K562 (cell line): ENCODE measurements around the gene PLXNB3. TPM values are rescaled to one million over a fixed set of nuclear protein-coding genes. Genes with fewer than 3 reads are reported as not detected.

Experiments used
- ATAC-seq: fragments of 200-7000 bp; cut with Tn5 transposase; 3 replicates; pipeline ENCODE4 v1.9.1; 2020; ENCODE audit warnings: moderate library complexity
- BruUV-seq: library from RNA; stranded (reverse); fragments of 400-500 nt; replicated peaks from 2 replicates; lab custom pipeline; 2021; lab: Mats Ljungman, UMichigan
- CTCF ChIA-PET: fragments of 300-600 bp; formaldehyde crosslinking; extraction: SDS; loops from one replicate; lab custom pipeline; 2021; ENCODE audit warnings: low intra/inter-chr PET ratio; lab: Yijun Ruan, JAX
- POLR2A ChIA-PET: fragments of 300-600, 350-650 bp; sonication (Branson Sonifier 250); formaldehyde crosslinking; extraction: SDS; loops from one replicate; lab custom pipeline; 2021; ENCODE audit warnings: antibody characterized with exemption, inconsistent platforms; lab: Yijun Ruan, JAX
- DNase-seq, 4 experiments: peaks; one replicate each; pipeline versions ENCODE4 v3.0.0 to v3.0.0-alpha.2; 2011 to 2018; ENCODE audit warnings: low spot score in 3 of 4, mixed read lengths in 3 of 4; ENCODE audit errors: extremely low read depth in 1 of 4
- FAIRE-seq: peaks from 2 replicates; lab custom pipeline; 2011; peaks lifted over from hg19 to GRCh38; lab: Jason Lieb, UNC
- H2AFZ ChIP-seq: 2 replicates; pipeline ENCODE4 v1.6.0; 2011; ENCODE audit warnings: low read depth, low read length, control low read depth, inconsistent platforms
- H3K27ac ChIP-seq: fragments of 200-600 bp; 3 replicates; pipeline ENCODE4 v1.8.0; 2011; ENCODE audit warnings: low read depth, mild to moderate bottlenecking, control low read depth, inconsistent platforms, low read length, moderate library complexity, mixed read lengths; ENCODE audit errors: extremely low read depth
- H3K27me3 ChIP-seq, 2 experiments: fragments of 300-600 bp in 1 of 2; 2 replicates in 1 of 2; 3 replicates in 1 of 2; pipeline versions ENCODE4 v1.6.0 to v1.8.0; 2011; ENCODE audit warnings: inconsistent platforms in 2 of 2, low read length in 2 of 2, mild to moderate bottlenecking in 1 of 2, mixed read lengths in 1 of 2, moderate library complexity in 1 of 2; ENCODE audit not compliant: control insufficient read depth in 2 of 2, insufficient read depth in 2 of 2
- H3K36me3 ChIP-seq: fragments of 300-600 bp; 3 replicates; pipeline ENCODE4 v1.8.0; 2011; ENCODE audit warnings: mild to moderate bottlenecking, low read length, inconsistent platforms; ENCODE audit not compliant: control insufficient read depth, insufficient read depth
- H3K4me1 ChIP-seq, 2 experiments: fragments of 200-600 bp in 1 of 2; replicated peaks in 1 of 2; 2 replicates in 1 of 2; 3 replicates in 1 of 2; pipeline versions ENCODE4 v1.5.1 to v1.8.0; 2011; ENCODE audit warnings: inconsistent platforms in 2 of 2, low read length in 2 of 2, mild to moderate bottlenecking in 1 of 2, mixed read lengths in 1 of 2, moderate library complexity in 1 of 2; ENCODE audit not compliant: control insufficient read depth in 2 of 2, insufficient read depth in 2 of 2
- H3K4me2 ChIP-seq: 2 replicates; pipeline ENCODE4 v1.6.1; 2011; ENCODE audit warnings: low read length, control low read depth, inconsistent platforms, mixed read lengths; ENCODE audit not compliant: insufficient read depth
- H3K4me3 ChIP-seq: fragments of 200-600 bp; sonication (generic), shearing (Covaris generic); 2 replicates; pipeline ENCODE4 v1.5.1; 2016; ENCODE audit warnings: control low read depth, inconsistent platforms
- H3K79me2 ChIP-seq: fragments of 200-600 bp; 3 replicates; pipeline ENCODE4 v1.8.0; 2011; ENCODE audit warnings: low read length, inconsistent platforms; ENCODE audit not compliant: control insufficient read depth, insufficient read depth
- H3K9ac ChIP-seq, 2 experiments: 2 replicates each; pipeline versions ENCODE4 v1.6.0 to v1.6.1; 2011; ENCODE audit warnings: low read depth in 2 of 2, low read length in 2 of 2, control low read depth in 1 of 2, inconsistent platforms in 1 of 2, mild to moderate bottlenecking in 1 of 2, mixed read lengths in 1 of 2; ENCODE audit not compliant: insufficient read depth in 1 of 2
- H3K9me1 ChIP-seq: one replicate; pipeline ENCODE4 v1.6.0; 2011; ENCODE audit warnings: inconsistent platforms, mild to moderate bottlenecking, low read length, moderate library complexity; ENCODE audit not compliant: control insufficient read depth, insufficient read depth
- H3K9me3 ChIP-seq: replicated peaks from 2 replicates; pipeline ENCODE4 v1.5.1; 2011; ENCODE audit warnings: low read depth, low read length, inconsistent platforms; ENCODE audit not compliant: control insufficient read depth, insufficient read depth
- H4K20me1 ChIP-seq: replicated peaks from 2 replicates; pipeline ENCODE4 v1.6.1; 2011; ENCODE audit warnings: low read length, inconsistent platforms, mixed read lengths; ENCODE audit not compliant: control insufficient read depth, insufficient read depth
- CAMTA2 ChIP-seq: fragments of 250-450 bp; sonication (Bioruptor Pico); conservative IDR thresholded peaks from 2 replicates; pipeline ENCODE4 v1.5.1; 2022
- GABPB2 ChIP-seq: fragments of 250-450 bp; sonication (Bioruptor Pico); conservative IDR thresholded peaks from 2 replicates; pipeline ENCODE4 v1.5.1; 2021; ENCODE audit warnings: mild to moderate bottlenecking
- KAT8 ChIP-seq: fragments of 450-650 bp; IDR thresholded peaks from 2 replicates; pipeline ENCODE4 v1.6.1; 2016; ENCODE audit warnings: low read depth, mild to moderate bottlenecking
- TCFL5 ChIP-seq: fragments of 250-450 bp; sonication (Bioruptor Pico); conservative IDR thresholded peaks from 2 replicates; pipeline ENCODE4 v1.6.1; 2021; ENCODE audit warnings: mild to moderate bottlenecking, moderate library complexity, matching md5 sums
- WGBS: fragments of 100-300 bp; shearing (Covaris generic); methylation state at CpG from one replicate; pipeline ENCODE4 v1.1.6; 2016; ENCODE audit warnings: low coverage, mixed read lengths; ENCODE audit not compliant: insufficient coverage; ENCODE audit errors: missing lambda C conversion rate; 5-methylcytosine and 5-hydroxymethylcytosine counted together
- in situ Hi-C: fragments of 300-500 bp; cut with MboI; formaldehyde crosslinking; loops from 4 replicates; pipeline ENCODE4 v1.15.0; 2018; ENCODE audit warnings: inconsistent platforms, mixed read lengths
- intact Hi-C: fragments of 100-400 bp; cut with micrococcal nuclease; formaldehyde crosslinking; loops from 2 replicates; pipeline ENCODE4 v1.14.2; 2022
- polyA plus RNA-seq, 8 experiments: library from polyadenylated mRNA; depleted of rRNA in 4 of 8; stranded (reverse) in 5 of 8; unstranded in 3 of 8; fragments of >200 nt; fragmentation: Nextera tagmentation in 2 of 8; fragmentation: Illumina TruSeq in 1 of 8; extraction: Ambion mirVana in 2 of 8; extraction: Trizol in 1 of 8; gene quantifications; 2 replicates each; pipeline versions ENCODE4 v1.2.1 to v1.2.3, GENCODE V29; 2011 to 2014; ENCODE audit warnings: inconsistent platforms in 1 of 8, missing spikeins in 1 of 8
- total RNA-seq, 7 experiments: library from RNA; depleted of rRNA in 6 of 7; stranded (reverse); fragments of >200 nt in 6 of 7; fragmentation: Illumina TruSeq in 2 of 7; extraction: Trizol in 2 of 7; gene quantifications; 2 replicates each; pipeline versions ENCODE4 v1.2.1 to v1.2.3, GENCODE V29; 2011 to 2021; ENCODE audit warnings: low replicate concordance in 1 of 7
- TF ChIP-seq, protein P1 (sequence below), 2 experiments: fragments of 450-650 bp; formaldehyde crosslinking in 1 of 2; IDR thresholded peaks; 2 replicates each; pipeline versions ENCODE4 v1.4.0 to v1.6.1; 2014 to 2020; ENCODE audit warnings: mild to moderate bottlenecking in 2 of 2, borderline replicate concordance in 1 of 2, low read depth in 1 of 2
- TF ChIP-seq, protein P2 (sequence below): fragments of 200-800 bp; sonication (Bioruptor generic); IDR thresholded peaks from 2 replicates; pipeline ENCODE4 v1.6.1; 2016; ENCODE audit warnings: missing genetic modification characterization, missing compliant biosample characterization
- TF ChIP-seq, protein P3 (sequence below): fragments of 250-450 bp; sonication (Bioruptor Pico); IDR thresholded peaks from 2 replicates; pipeline ENCODE4 v1.8.0; 2022; ENCODE audit warnings: inconsistent platforms

The PLXNB3 gene
- total and polyA plus RNA-seq, 9 of the 15 experiments (the other 6 are each of a cell fraction or from before 2014, with no cell fraction given) = 0.22 to 2.0 (median 1.4) TPM; not detected in 2

DNA sequence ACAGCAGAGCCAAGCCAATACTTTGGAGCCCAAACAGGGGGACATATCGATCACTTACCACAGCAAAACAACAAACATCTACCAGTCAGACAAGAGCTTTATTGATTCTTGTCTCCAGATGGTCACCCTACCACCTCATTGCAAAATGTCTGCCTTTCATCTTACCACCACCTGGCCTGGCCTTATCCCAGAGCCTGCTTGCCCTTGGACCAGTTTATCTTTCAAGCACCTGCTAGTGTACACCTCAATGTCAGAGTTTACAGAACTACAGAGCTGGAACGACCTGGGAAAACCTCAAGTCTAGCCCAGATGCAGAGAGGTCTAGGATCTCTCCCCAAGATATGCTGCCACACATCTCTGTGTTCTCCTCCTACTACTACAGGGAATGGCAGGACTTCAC is 44.3 kb upstream of the PLXNB3 start:
- DNase-seq (no peak), FAIRE-seq (no peak), ATAC-seq (no peak)
- Histone ChIP-seq H2AFZ (no peak overlapping the region), H3K36me3 (peaks cover 75% of the 10 kb centered on the region), H3K27ac (no peak overlapping the region), H3K4me1 (peaks cover 12 to 18% of the 10 kb centered on the region in 2 experiments; a peak in 4 of 5 replicates), H3K79me2 (peaks cover 51% of the 10 kb centered on the region), H3K27me3 (no peaks in the 10 kb centered on the region), H3K4me2 (no peak overlapping the region), H3K9me1 (no peaks in the 10 kb centered on the region), H3K9me3 (no peaks in the 10 kb centered on the region), H3K4me3 (no peak overlapping the region), H4K20me1 (peaks cover 10% of the 10 kb centered on the region), H3K9ac (no peak overlapping the region; a peak in 1 of 4 replicates)
- ChIA-PET POLR2A (interaction anchor here (0.6 to 1.9 kb wide), 3 partner anchors 11 to 27 kb away, joined by 3 to 6 read pairs (median 4); no protein-coding TSS in a partner anchor), CTCF (no interaction called here)
- WGBS = 100% methylated on average over 2 of the region's 2 CpGs
- intact Hi-C loops (no loop called here), in situ Hi-C loops (no loop called here)
- no TSS peak for BruUV-seq
- TF ChIP-seq KAT8 (no peak), CAMTA2 (CRISPR knock-in tag) (no peak), TCFL5 (CRISPR knock-in tag) (no peak), GABPB2 (no peak)
- TF ChIP-seq, protein P1, sequence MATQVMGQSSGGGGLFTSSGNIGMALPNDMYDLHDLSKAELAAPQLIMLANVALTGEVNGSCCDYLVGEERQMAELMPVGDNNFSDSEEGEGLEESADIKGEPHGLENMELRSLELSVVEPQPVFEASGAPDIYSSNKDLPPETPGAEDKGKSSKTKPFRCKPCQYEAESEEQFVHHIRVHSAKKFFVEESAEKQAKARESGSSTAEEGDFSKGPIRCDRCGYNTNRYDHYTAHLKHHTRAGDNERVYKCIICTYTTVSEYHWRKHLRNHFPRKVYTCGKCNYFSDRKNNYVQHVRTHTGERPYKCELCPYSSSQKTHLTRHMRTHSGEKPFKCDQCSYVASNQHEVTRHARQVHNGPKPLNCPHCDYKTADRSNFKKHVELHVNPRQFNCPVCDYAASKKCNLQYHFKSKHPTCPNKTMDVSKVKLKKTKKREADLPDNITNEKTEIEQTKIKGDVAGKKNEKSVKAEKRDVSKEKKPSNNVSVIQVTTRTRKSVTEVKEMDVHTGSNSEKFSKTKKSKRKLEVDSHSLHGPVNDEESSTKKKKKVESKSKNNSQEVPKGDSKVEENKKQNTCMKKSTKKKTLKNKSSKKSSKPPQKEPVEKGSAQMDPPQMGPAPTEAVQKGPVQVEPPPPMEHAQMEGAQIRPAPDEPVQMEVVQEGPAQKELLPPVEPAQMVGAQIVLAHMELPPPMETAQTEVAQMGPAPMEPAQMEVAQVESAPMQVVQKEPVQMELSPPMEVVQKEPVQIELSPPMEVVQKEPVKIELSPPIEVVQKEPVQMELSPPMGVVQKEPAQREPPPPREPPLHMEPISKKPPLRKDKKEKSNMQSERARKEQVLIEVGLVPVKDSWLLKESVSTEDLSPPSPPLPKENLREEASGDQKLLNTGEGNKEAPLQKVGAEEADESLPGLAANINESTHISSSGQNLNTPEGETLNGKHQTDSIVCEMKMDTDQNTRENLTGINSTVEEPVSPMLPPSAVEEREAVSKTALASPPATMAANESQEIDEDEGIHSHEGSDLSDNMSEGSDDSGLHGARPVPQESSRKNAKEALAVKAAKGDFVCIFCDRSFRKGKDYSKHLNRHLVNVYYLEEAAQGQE (IDR thresholded peaks at IDR 0.05; ENCODE audit: borderline replicate concordance) = no peak
- TF ChIP-seq, protein P1 (CRISPR knock-in tag; IDR thresholded peaks at IDR 0.05; ENCODE audit: low read depth) = no peak
- TF ChIP-seq, protein P2, sequence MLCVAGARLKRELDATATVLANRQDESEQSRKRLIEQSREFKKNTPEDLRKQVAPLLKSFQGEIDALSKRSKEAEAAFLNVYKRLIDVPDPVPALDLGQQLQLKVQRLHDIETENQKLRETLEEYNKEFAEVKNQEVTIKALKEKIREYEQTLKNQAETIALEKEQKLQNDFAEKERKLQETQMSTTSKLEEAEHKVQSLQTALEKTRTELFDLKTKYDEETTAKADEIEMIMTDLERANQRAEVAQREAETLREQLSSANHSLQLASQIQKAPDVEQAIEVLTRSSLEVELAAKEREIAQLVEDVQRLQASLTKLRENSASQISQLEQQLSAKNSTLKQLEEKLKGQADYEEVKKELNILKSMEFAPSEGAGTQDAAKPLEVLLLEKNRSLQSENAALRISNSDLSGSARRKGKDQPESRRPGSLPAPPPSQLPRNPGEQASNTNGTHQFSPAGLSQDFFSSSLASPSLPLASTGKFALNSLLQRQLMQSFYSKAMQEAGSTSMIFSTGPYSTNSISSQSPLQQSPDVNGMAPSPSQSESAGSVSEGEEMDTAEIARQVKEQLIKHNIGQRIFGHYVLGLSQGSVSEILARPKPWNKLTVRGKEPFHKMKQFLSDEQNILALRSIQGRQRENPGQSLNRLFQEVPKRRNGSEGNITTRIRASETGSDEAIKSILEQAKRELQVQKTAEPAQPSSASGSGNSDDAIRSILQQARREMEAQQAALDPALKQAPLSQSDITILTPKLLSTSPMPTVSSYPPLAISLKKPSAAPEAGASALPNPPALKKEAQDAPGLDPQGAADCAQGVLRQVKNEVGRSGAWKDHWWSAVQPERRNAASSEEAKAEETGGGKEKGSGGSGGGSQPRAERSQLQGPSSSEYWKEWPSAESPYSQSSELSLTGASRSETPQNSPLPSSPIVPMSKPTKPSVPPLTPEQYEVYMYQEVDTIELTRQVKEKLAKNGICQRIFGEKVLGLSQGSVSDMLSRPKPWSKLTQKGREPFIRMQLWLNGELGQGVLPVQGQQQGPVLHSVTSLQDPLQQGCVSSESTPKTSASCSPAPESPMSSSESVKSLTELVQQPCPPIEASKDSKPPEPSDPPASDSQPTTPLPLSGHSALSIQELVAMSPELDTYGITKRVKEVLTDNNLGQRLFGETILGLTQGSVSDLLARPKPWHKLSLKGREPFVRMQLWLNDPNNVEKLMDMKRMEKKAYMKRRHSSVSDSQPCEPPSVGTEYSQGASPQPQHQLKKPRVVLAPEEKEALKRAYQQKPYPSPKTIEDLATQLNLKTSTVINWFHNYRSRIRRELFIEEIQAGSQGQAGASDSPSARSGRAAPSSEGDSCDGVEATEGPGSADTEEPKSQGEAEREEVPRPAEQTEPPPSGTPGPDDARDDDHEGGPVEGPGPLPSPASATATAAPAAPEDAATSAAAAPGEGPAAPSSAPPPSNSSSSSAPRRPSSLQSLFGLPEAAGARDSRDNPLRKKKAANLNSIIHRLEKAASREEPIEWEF (CRISPR knock-in tag) = no peak
- TF ChIP-seq, protein P3, sequence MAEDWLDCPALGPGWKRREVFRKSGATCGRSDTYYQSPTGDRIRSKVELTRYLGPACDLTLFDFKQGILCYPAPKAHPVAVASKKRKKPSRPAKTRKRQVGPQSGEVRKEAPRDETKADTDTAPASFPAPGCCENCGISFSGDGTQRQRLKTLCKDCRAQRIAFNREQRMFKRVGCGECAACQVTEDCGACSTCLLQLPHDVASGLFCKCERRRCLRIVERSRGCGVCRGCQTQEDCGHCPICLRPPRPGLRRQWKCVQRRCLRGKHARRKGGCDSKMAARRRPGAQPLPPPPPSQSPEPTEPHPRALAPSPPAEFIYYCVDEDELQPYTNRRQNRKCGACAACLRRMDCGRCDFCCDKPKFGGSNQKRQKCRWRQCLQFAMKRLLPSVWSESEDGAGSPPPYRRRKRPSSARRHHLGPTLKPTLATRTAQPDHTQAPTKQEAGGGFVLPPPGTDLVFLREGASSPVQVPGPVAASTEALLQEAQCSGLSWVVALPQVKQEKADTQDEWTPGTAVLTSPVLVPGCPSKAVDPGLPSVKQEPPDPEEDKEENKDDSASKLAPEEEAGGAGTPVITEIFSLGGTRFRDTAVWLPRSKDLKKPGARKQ (CRISPR knock-in tag) = no peak
